Thyroid gland (tissue), 4 donors: Measurements from ENCODE around the gene RNF213.

Experiments used
- CTCF ChIP-seq, 6 experiments: fragments of 200-600 bp in 3 of 6; fragments of 450-650 bp in 3 of 6; sonication (generic) in 3 of 6; IDR thresholded peaks; one replicate each; pipeline ENCODE4 v1.5.1; 2016 to 2019; ENCODE audit warnings: antibody characterized with exemption in 6 of 6, mild to moderate bottlenecking in 2 of 6, inconsistent platforms in 1 of 6, moderate library complexity in 1 of 6
- POLR2A ChIP-seq, 2 donors: fragments of 450-650 bp; IDR thresholded peaks; one replicate each; pipeline ENCODE4 v1.6.1; 2017; ENCODE audit warnings: antibody characterized with exemption in 2 of 2, mild to moderate bottlenecking in 2 of 2, moderate library complexity in 1 of 2

GRCh38 chr17:80295559-80295958 lies 34.9 kb downstream of the RNF213 start:
- TF ChIP-seq CTCF (IDR thresholded peaks at IDR 0.05) = no peak
- TF ChIP-seq POLR2A (IDR thresholded peaks at IDR 0.05) = no peak
